CD4-positive, alpha-beta memory T cell (primary cell): ENCODE measurements around the gene LYRM2. TPM values are rescaled to one million over a fixed set of nuclear protein-coding genes. Genes with fewer than 3 reads are reported as not detected.
A peak's percentile ranks its signal among the peaks of the same experiment; 100 is the strongest.

ENCODE experiments used
- CTCF ChIA-PET: fragments of 350-600 bp; sonication (Branson Sonifier 250); formaldehyde crosslinking; loops from one replicate; lab custom pipeline; 2021; ENCODE audit warnings: inconsistent platforms; ENCODE audit not compliant: partially characterized antibody; lab: Charles Lee
- POLR2A ChIA-PET: fragments of 350-600 bp; sonication (Branson Sonifier 250); formaldehyde crosslinking; loops from one replicate; lab custom pipeline; 2021; ENCODE audit not compliant: partially characterized antibody; lab: Charles Lee
- DNase-seq, 5 donors: peaks; one replicate each; pipeline versions ENCODE4 v3.0.0 to v3.0.0-alpha.2; 2020 to 2022; ENCODE audit warnings: mixed read lengths in 1 of 5
- H3K27ac ChIP-seq: one replicate; pipeline ENCODE4 v1.7.0; 2013; ENCODE audit warnings: low read depth, low read length
- H3K27me3 ChIP-seq: 2 replicates; pipeline ENCODE4 v1.7.0; 2013; ENCODE audit warnings: mild to moderate bottlenecking, low read length, moderate library complexity; ENCODE audit not compliant: insufficient read depth
- H3K36me3 ChIP-seq: 2 replicates; pipeline ENCODE4 v1.7.0; 2013; ENCODE audit warnings: mild to moderate bottlenecking, low read length, moderate library complexity; ENCODE audit not compliant: insufficient read depth
- H3K4me1 ChIP-seq: 2 replicates; pipeline ENCODE4 v1.7.0; 2013; ENCODE audit warnings: mild to moderate bottlenecking, low read length, moderate library complexity; ENCODE audit not compliant: insufficient read depth
- H3K4me3 ChIP-seq, 2 donors: one replicate each; pipeline ENCODE4 v1.7.0; 2013; ENCODE audit warnings: low read length in 2 of 2, mild to moderate bottlenecking in 1 of 2
- H3K9me3 ChIP-seq, 2 donors: one replicate each; pipeline ENCODE4 v1.7.0; 2013; ENCODE audit warnings: low read length in 2 of 2, control low read depth in 1 of 2; ENCODE audit not compliant: control insufficient read depth in 1 of 2
- H3K27ac Mint-ChIP-seq, 7 donors: one replicate each; pipeline ENCODE4 v1.8.0; 2020 to 2021; ENCODE audit warnings: mixed read lengths in 7 of 7, mild to moderate bottlenecking in 6 of 7, inconsistent platforms in 3 of 7, moderate library complexity in 3 of 7
- H3K27me3 Mint-ChIP-seq, 2 donors: one replicate each; pipeline ENCODE4 v1.8.0; 2020 to 2021; ENCODE audit warnings: mixed read lengths in 2 of 2
- H3K36me3 Mint-ChIP-seq, 2 donors: one replicate each; pipeline ENCODE4 v1.8.0; 2020 to 2021; ENCODE audit warnings: mixed read lengths in 2 of 2, inconsistent platforms in 1 of 2, mild to moderate bottlenecking in 1 of 2
- H3K4me1 Mint-ChIP-seq, 4 donors: one replicate each; pipeline ENCODE4 v1.8.0; 2020 to 2021; ENCODE audit warnings: mixed read lengths in 4 of 4, mild to moderate bottlenecking in 1 of 4
- H3K4me3 Mint-ChIP-seq, 8 donors: one replicate each; pipeline ENCODE4 v1.8.0; 2020 to 2021; ENCODE audit warnings: mixed read lengths in 8 of 8, mild to moderate bottlenecking in 7 of 8, moderate library complexity in 6 of 8, inconsistent platforms in 3 of 8
- H3K9me3 Mint-ChIP-seq, 8 donors: one replicate each; pipeline ENCODE4 v1.8.0; 2020 to 2021; ENCODE audit warnings: mixed read lengths in 8 of 8, mild to moderate bottlenecking in 5 of 8, inconsistent platforms in 3 of 8, moderate library complexity in 1 of 8
- intact Hi-C: fragments of 100-400 bp; cut with micrococcal nuclease; formaldehyde crosslinking; loops from one replicate; pipeline ENCODE4 v1.15.1; 2023
- polyA plus RNA-seq, 2 donors: library from polyadenylated mRNA; unstranded; fragments of 300-500 nt; fragmentation: Illumina TruSeq; gene quantifications; one replicate each; pipeline ENCODE4 v1.2.3, GENCODE V29; 2021
- total RNA-seq, 2 experiments: library from RNA; stranded (reverse); gene quantifications; one replicate each; pipeline ENCODE4 v1.2.3, GENCODE V29; 2021

LYRM2 gene
- total and polyA plus RNA-seq, 4 experiments from 2014 or later: 31.8 to 73.3 (median 54.9) TPM

- Mint-ChIP-seq H3K27ac (no peak overlapping the region), H3K4me1 (peaks cover 0 to 3% (median 0%) of the 10 kb centered on the region in 4 donors), H3K36me3 (no peaks in the 10 kb centered on the region), H3K4me3 (no peak overlapping the region), H3K27me3 (no peaks in the 10 kb centered on the region), H3K9me3 (no peaks in the 10 kb centered on the region)
- no peaks in the 10 kb centered on the region for H3K4me1 ChIP-seq
- no peaks in the 10 kb centered on the region for H3K9me3 ChIP-seq
- no peaks in the 10 kb centered on the region for H3K36me3 ChIP-seq
- no peak overlapping the region for H3K27ac ChIP-seq
- H3K4me3 ChIP-seq: no peak overlapping the region
- ChIA-PET POLR2A (interaction anchor here (0.8 kb wide), 1 partner anchor 180 kb away, joined by 3 read pairs; no protein-coding TSS in a partner anchor), CTCF (interaction anchor here (1.0 to 4.4 kb wide), 6 partner anchors 10 to 240 kb away, joined by 3 to 83 read pairs (median 6); partner anchors contain the start of gene ANKRD6)
- intact Hi-C loops: no loop called here
- no peak for DNase-seq
- H3K27me3 ChIP-seq: no peaks in the 10 kb centered on the region
Measured at GRCh38 chr6:89612121-89612520, 26.4 kb downstream of the LYRM2 start.

GRCh38 chr6:89611666-89612065 is 26.9 kb downstream of the LYRM2 start:
- CTCF ChIA-PET: interaction anchor here (0.8 to 4.4 kb wide), 4 partner anchors 21 to 629 kb away, joined by 3 to 83 read pairs (median 28); partner anchors contain the start of gene ANKRD6
- peaks cover 0 to 3% (median 0%) of the 10 kb centered on the region in 4 donors for H3K4me1 Mint-ChIP-seq
- no peaks in the 10 kb centered on the region for H3K4me1 ChIP-seq
- no peak overlapping the region for H3K27ac ChIP-seq
- no peaks in the 10 kb centered on the region for H3K36me3 Mint-ChIP-seq
- H3K4me3 ChIP-seq: no peak overlapping the region
- H3K4me3 Mint-ChIP-seq: no peak overlapping the region
- intact Hi-C loops: loop anchor here (2.0 kb wide), 1 partner anchor 489 kb away; no protein-coding TSS in a partner anchor
- no peak for DNase-seq
- H3K27me3 Mint-ChIP-seq: no peaks in the 10 kb centered on the region
- no peaks in the 10 kb centered on the region for H3K27me3 ChIP-seq
- no peaks in the 10 kb centered on the region for H3K9me3 ChIP-seq
- H3K9me3 Mint-ChIP-seq: no peaks in the 10 kb centered on the region
- no peak overlapping the region for H3K27ac Mint-ChIP-seq
- no peaks in the 10 kb centered on the region for H3K36me3 ChIP-seq
- POLR2A ChIA-PET: no interaction called here

- Mint-ChIP-seq H3K27ac (peak overlapping the region in 2 of 7 donors; percentile 14 to 25), H3K4me1 (peaks cover 0 to 3% (median 0%) of the 10 kb centered on the region in 4 donors), H3K27me3 (no peaks in the 10 kb centered on the region), H3K36me3 (no peaks in the 10 kb centered on the region), H3K4me3 (no peak overlapping the region), H3K9me3 (no peaks in the 10 kb centered on the region)
- Histone ChIP-seq H3K27ac (no peak overlapping the region), H3K27me3 (no peaks in the 10 kb centered on the region), H3K4me1 (no peaks in the 10 kb centered on the region), H3K4me3 (no peak overlapping the region), H3K9me3 (no peaks in the 10 kb centered on the region), H3K36me3 (no peaks in the 10 kb centered on the region)
- DNase-seq: peak; percentile 62 to 69 (median 65)
- intact Hi-C loops: loop anchor here (1.0 to 2.0 kb wide), 5 partner anchors 177 to 628 kb away; partner anchors contain the start of gene ANKRD6
- ChIA-PET CTCF (interaction anchor here (0.5 to 4.4 kb wide), 17 partner anchors 11 to 627 kb away, joined by 3 to 83 read pairs (median 7); partner anchors contain the start of genes ANKRD6 and LYRM2), POLR2A (no interaction called here)
Measured at GRCh38 chr6:89610149-89610642, 28.4 kb downstream of the LYRM2 start.

- Histone ChIP-seq H3K4me3 (no peak overlapping the region), H3K9me3 (no peaks in the 10 kb centered on the region), H3K36me3 (no peaks in the 10 kb centered on the region), H3K27ac (no peak overlapping the region), H3K27me3 (no peaks in the 10 kb centered on the region), H3K4me1 (no peaks in the 10 kb centered on the region)
- Mint-ChIP-seq H3K36me3 (no peaks in the 10 kb centered on the region), H3K4me1 (peaks cover 0 to 3% (median 0%) of the 10 kb centered on the region in 4 donors), H3K9me3 (peaks cover 0 to 2% (median 0%) of the 10 kb centered on the region in 8 donors), H3K4me3 (no peak overlapping the region), H3K27ac (no peak overlapping the region), H3K27me3 (no peaks in the 10 kb centered on the region)
- POLR2A ChIA-PET: no interaction called here
- intact Hi-C loops: no loop called here
- CTCF ChIA-PET: interaction anchor here (3.1 kb wide), 1 partner anchor 173 kb away, joined by 13 read pairs; the partner anchor contains the start of gene ANKRD6
- no peak for DNase-seq
Measured at GRCh38 chr6:89605861-89606260, 32.7 kb downstream of the LYRM2 start.

- Mint-ChIP-seq H3K36me3 (no peaks in the 10 kb centered on the region), H3K9me3 (peaks cover 0 to 2% (median 0%) of the 10 kb centered on the region in 8 donors), H3K4me1 (no peaks in the 10 kb centered on the region), H3K27ac (no peak overlapping the region), H3K27me3 (no peaks in the 10 kb centered on the region), H3K4me3 (no peak overlapping the region)
- Histone ChIP-seq H3K4me3 (no peak overlapping the region), H3K27ac (no peak overlapping the region), H3K4me1 (no peaks in the 10 kb centered on the region), H3K9me3 (no peaks in the 10 kb centered on the region), H3K36me3 (no peaks in the 10 kb centered on the region), H3K27me3 (no peaks in the 10 kb centered on the region)
- intact Hi-C loops: no loop called here
- POLR2A ChIA-PET: no interaction called here
- CTCF ChIA-PET: interaction anchor here (0.6 to 3.1 kb wide), 5 partner anchors 11 to 172 kb away, joined by 3 to 13 read pairs (median 3); partner anchors contain the start of gene ANKRD6
- DNase-seq: no peak
Measured at GRCh38 chr6:89604653-89605052, 33.9 kb downstream of the LYRM2 start.

GRCh38 chr6:89602166-89602565 is 36.4 kb downstream of the LYRM2 start:
- H3K27me3 ChIP-seq: no peaks in the 10 kb centered on the region
- Mint-ChIP-seq H3K36me3 (peaks cover 0 to 5% of the 10 kb centered on the region in 2 donors), H3K4me1 (peaks cover 0 to 4% (median under 1%) of the 10 kb centered on the region in 4 donors), H3K9me3 (peaks cover 0 to 3% (median under 1%) of the 10 kb centered on the region in 8 donors), H3K27ac (no peak overlapping the region), H3K27me3 (no peaks in the 10 kb centered on the region), H3K4me3 (no peak overlapping the region)
- ChIA-PET CTCF (interaction anchor here (0.7 to 2.2 kb wide), 4 partner anchors 11 to 230 kb away, joined by 3 to 7 read pairs (median 4); no protein-coding TSS in a partner anchor), POLR2A (no interaction called here)
- no peaks in the 10 kb centered on the region for H3K36me3 ChIP-seq
- H3K4me3 ChIP-seq: no peak overlapping the region
- H3K9me3 ChIP-seq: no peaks in the 10 kb centered on the region
- intact Hi-C loops: no loop called here
- H3K27ac ChIP-seq: no peak overlapping the region
- H3K4me1 ChIP-seq: no peaks in the 10 kb centered on the region
- DNase-seq: no peak

- Mint-ChIP-seq H3K27me3 (no peaks in the 10 kb centered on the region), H3K4me3 (no peak overlapping the region), H3K27ac (no peak overlapping the region), H3K36me3 (peaks cover 0 to 10% of the 10 kb centered on the region in 2 donors), H3K9me3 (peaks cover 0 to 4% (median under 1%) of the 10 kb centered on the region in 8 donors), H3K4me1 (peaks cover 11 to 19% (median 14%) of the 10 kb centered on the region in 4 donors)
- no peak overlapping the region for H3K4me3 ChIP-seq
- H3K27ac ChIP-seq: no peak overlapping the region
- peaks cover 11% of the 10 kb centered on the region for H3K4me1 ChIP-seq
- intact Hi-C loops: no loop called here
- H3K27me3 ChIP-seq: no peaks in the 10 kb centered on the region
- CTCF ChIA-PET: interaction anchor here (0.6 to 3.0 kb wide), 4 partner anchors 10 to 15 kb away, joined by 4 to 14 read pairs (median 4); no protein-coding TSS in a partner anchor
- H3K9me3 ChIP-seq: no peaks in the 10 kb centered on the region
- H3K36me3 ChIP-seq: no peaks in the 10 kb centered on the region
- no peak for DNase-seq
- POLR2A ChIA-PET: no interaction called here
Measured at GRCh38 chr6:89599727-89600126, 38.8 kb downstream of the LYRM2 start.
